Measurements from ENCODE around the gene DNAJA4.

The DNAJA4 gene

GRCh38 chr15:78249131-78249530 lies 15.2 kb upstream of the DNAJA4 start:
- ChIA-PET POLR2A (no interaction called here), CTCF (interaction anchor here (1.4 kb wide), 1 partner anchor 17 kb away, joined by 3 read pairs; no protein-coding TSS in a partner anchor)
- TF ChIP-seq CTCF (IDR thresholded peaks at IDR 0.05; ENCODE audit: control extremely low read depth, extremely low read depth, low read depth, missing control alignments), result no peak
- DNase-seq (ENCODE audit: extremely low spot score), result no peak

GRCh38 chr15:78251136-78251535 lies 13.2 kb upstream of the DNAJA4 start:
- no peak for DNase-seq (ENCODE audit: extremely low spot score)
- ChIA-PET POLR2A (interaction anchor here (1.2 kb wide), 1 partner anchor 26 kb away, joined by 7 read pairs; no protein-coding TSS in a partner anchor), CTCF (interaction anchor here (0.8 to 1.7 kb wide), 5 partner anchors 8 to 56 kb away, joined by 3 to 5 read pairs (median 4); no protein-coding TSS in a partner anchor)
- TF ChIP-seq CTCF (IDR thresholded peaks at IDR 0.05; ENCODE audit: control extremely low read depth, extremely low read depth, low read depth, missing control alignments), result no peak

DNA sequence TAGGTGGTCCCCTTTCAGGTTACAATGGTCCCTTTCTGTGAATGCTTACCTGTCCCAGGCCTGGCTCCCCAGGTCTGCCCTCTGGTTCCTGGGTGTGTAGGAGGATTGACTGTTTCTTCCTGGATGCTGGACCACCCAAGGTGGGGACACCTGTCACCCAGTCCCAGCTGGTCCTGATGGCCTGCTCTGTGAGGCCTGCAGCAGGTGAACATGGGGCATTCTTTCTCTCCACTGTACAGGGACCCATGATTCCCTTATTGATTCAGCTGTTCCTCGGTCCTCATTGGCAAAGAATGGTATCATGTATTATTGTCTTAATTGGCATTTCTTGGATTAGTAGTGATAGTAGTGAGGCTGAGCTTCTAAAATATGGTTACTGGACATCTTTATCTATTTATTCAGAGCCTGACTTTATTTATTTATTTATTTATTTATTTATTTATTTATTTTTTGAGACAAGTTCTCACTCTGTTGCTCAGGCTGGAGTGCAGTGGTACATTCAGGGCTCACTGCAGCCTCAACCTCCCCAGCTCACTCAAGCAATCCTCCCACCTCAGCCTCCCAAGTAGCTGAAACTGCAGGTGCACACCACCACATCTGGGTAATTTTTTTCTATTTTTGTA lies 8.8 kb upstream of the DNAJA4 start:
- ChIA-PET POLR2A (no interaction called here), CTCF (interaction anchor here (0.9 to 2.7 kb wide), 4 partner anchors 11 to 296 kb away, joined by 3 to 19 read pairs (median 4); no protein-coding TSS in a partner anchor)

DNA sequence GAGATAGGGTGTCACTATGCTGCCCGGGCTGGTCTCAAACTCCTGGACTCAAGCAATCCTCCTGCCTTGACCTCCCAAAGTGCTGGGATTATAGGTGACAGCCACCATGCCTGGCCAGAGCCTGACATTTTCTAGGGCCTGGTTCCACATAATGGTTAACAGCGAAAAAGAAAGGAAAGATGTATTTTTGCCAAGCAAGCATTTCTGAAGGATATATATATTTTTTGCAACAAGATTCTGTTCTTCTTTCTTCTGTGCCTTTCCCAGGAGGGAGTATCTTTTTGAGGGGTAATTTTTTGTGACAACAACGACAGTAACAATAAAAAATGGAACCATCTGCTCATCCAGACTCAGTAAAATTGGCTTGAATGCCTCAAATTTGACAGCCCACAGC lies 8.3 kb upstream of the DNAJA4 start:
- ChIA-PET POLR2A (no interaction called here), CTCF (interaction anchor here (1.0 to 2.7 kb wide), 5 partner anchors 10 to 147 kb away, joined by 3 to 19 read pairs (median 5); no protein-coding TSS in a partner anchor)
- no peak for DNase-seq (ENCODE audit: extremely low spot score)
- TF ChIP-seq CTCF (IDR thresholded peaks at IDR 0.05; ENCODE audit: control extremely low read depth, extremely low read depth, low read depth, missing control alignments), result no peak

More for the DNA sequence above, 8.8 kb upstream of the DNAJA4 start:
- no peak for TF ChIP-seq CTCF (IDR thresholded peaks at IDR 0.05; ENCODE audit: control extremely low read depth, extremely low read depth, low read depth, missing control alignments)
- DNase-seq (ENCODE audit: extremely low spot score), result no peak

- TF ChIP-seq CTCF (IDR thresholded peaks at IDR 0.05; ENCODE audit: control extremely low read depth, extremely low read depth, low read depth, missing control alignments), result no peak
- ChIA-PET CTCF (interaction anchor here (1.1 to 2.2 kb wide), 4 partner anchors 8 to 22 kb away, joined by 3 to 10 read pairs (median 5); no protein-coding TSS in a partner anchor), POLR2A (no interaction called here)
- DNase-seq (ENCODE audit: extremely low spot score), result no peak
These were observed 6.7 kb upstream of the DNAJA4 start for GRCh38 chr15:78257681-78258080.

- TF ChIP-seq CTCF (IDR thresholded peaks at IDR 0.05; ENCODE audit: control extremely low read depth, extremely low read depth, low read depth, missing control alignments), result no peak
- CTCF ChIA-PET, result interaction anchor here (1.3 to 1.5 kb wide), 2 partner anchors 17 to 35 kb away, joined by 4 to 6 read pairs; no protein-coding TSS in a partner anchor
- DNase-seq (ENCODE audit: extremely low spot score), result no peak
- POLR2A ChIA-PET, result no interaction called here
These were observed 5.1 kb upstream of the DNAJA4 start for GRCh38 chr15:78259232-78259631.

Data from GM10248 (cell line).